Activated gamma-delta T cell treated with anti-CD3 and anti-CD28 coated beads, Interleukin-2, amount 50 U/mL, for 16 hours (primary cell): Measurements from ENCODE around the gene EFL1.
A peak's percentile ranks its signal among the peaks of the same experiment; 100 is the strongest.

Experiments used
- DNase-seq: peaks from one replicate; pipeline ENCODE4 v3.0.0-alpha.2; 2020; ENCODE audit warnings: low read depth

EFL1 gene

DNA sequence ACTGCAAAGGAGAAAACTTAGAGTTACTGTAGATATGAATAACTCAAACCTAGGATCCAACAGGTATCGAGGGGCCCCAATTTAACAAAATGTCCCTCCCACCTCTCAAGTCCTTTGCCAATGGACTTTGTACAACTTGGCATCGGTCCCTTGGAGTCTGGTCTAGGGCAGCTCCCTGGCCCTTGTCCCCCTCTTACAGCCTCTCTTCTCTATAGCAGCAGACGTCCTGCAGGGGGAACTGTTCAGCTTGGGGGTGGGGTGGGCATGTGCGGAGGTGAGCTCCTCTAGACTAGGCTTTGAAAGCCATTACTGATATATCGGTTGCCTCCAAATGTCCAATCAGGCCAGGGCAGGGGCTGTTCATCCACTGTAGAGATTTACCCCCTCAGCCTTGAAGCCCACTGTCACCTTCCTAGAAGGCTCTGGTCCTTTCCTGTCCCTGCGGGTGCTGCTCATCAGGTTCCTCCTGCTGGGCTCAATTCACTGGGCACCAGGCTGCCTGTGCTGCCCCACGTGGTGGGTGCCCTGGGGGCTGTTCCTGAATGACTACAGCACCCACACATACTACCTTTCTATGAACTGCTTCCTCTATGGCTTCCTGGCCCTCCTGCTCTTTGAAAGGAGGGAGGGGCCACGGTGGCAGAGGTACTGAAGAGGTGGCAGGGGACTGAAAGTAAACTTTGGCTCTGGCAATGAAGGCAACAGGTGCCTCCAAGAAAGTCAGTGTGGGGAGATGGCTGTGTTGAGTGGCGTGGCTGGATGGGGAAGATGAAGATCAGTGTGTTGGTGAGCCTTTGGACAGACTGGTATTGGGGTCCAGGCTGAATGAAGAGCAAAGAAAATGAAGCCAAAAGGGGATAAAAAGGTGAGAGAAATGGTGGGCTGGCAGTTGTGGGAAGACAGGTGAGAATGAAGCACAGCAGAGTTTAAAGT is 137.9 kb downstream of the EFL1 start:
- DNase-seq: no peak

DNA sequence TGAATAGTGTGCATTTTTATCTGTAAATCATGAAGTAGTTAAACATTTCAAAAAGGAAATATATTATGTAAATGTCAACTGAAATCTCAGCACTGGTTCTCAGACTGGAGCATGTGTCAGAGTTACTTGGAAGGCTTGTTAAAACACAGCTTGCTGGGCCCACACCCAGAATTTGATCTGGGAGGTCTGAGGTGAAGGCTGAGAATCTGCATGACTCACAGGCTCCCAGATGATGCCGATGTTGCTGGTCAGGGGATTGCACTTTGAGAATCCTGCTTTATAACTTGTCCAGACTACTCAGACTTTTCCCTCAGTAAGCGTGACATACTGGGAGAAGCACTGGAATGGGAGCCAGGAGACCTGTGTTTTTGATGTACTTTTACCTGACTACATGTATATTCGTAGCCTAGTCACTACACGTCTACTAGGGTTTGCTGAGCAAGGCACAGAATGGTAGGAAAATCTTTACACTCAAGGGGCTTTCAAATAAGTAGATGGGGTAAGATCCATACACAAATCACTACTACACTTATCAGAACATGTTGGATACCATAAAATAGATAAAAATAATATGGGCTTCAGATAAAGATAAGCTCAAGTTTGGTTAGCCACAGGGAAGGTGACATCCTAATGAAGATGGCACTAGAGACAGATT is 139.7 kb downstream of the EFL1 start:
- DNase-seq: no peak

GRCh38 chr15:82118040-82118439 is 144.5 kb downstream of the EFL1 start:
- DNase-seq: no peak

DNA sequence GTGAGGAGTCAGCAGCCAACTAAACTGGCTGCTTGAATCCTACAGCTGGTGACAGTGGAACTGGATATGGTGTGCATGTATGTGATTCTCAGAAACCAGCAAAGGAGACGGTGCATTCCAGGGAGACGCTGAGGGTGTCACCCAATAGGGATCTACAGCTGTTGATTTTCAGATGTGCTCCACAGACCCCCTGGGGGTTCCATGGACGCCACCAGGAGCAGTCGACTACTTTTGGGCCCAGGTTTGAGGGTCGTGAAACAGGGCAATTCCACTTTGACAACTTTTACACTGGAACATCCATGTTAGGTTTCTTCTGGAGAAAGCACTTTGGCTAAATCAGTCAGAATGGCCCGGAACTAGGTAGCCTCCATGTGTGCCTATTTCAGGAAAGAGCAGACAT is 145.2 kb downstream of the EFL1 start:
- DNase-seq: no peak

DNA sequence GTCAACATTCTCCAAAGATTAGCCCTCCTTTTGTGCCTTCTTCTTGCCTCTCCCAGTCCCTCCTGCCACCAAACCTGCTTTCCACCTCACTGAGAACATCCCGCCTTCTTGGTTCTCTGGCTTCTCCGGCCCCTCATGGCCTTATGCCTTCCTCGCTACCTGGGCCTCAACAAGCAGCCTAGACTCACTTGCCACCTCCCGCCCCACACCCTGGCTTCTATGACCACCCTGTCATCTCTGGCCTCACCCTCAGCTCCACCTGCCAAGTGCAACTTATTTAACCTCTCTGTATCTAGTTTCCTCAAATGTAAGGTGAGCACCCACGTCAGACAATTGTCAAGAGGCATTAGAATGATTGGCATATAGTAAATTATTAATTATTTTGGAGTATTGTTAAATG is 147.9 kb downstream of the EFL1 start:
- DNase-seq: no peak

DNA sequence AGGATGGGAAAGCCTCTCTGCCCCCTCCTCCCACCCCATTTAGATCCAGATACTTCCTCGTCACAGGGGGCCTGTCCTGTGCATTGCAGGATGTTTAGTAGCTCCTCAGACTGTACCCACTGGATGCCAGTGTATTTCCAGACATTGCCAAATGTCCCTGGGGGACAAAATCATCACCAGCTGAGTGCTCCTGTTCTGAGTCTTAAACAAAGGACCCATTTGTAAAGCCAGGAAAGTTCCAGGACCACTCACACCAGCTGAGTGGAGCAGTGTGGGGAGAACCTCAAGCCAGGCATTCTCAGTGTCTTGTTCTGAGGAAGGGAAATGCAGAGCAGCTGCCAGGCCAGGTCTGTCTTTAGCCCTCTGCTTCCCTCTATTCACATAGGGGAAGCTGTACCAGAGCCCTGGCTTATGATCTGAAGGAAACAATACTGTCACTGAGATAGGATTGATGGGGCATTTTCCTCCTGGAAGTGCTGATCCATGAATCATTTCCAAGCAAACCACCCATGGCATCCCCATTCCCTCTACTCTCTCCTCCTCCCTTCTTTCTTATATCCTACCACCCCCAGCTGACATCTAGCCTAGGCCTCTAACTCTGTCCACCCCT is 149.3 kb downstream of the EFL1 start:
- no peak for DNase-seq

- no peak for DNase-seq
These were observed 150.6 kb downstream of the EFL1 start for GRCh38 chr15:82111918-82112317.

- no peak for DNase-seq
These were observed 152.4 kb downstream of the EFL1 start for GRCh38 chr15:82110144-82110543.

DNA sequence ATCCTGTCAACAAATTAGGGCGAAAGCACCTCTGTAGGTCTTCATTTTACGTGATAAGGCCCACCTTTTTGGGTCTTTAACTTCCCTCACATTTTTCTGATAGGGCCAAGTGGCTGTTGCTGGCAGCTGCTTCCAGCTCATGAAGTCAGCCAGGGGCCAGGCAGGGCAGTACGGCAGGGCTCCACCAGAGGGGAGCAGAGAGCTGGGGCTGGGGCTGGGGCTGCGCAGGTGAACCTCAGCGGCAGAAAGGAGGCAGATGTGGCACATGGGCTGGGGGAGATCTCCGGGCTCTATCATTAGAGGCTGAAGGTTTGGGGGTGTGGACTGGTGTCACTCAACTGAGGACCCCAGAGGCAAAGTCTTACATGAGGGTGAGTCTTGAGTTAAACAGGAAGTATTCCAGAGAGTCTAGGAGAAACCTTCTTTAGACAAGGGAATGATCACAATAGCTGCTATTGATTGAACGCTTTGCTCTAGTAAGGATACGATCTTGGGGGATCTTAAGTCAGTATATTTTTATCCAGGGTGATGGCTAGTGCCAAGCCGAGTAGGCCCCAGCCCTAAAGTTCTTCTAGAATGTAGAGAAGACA is 153.9 kb downstream of the EFL1 start:
- peak; percentile 45 for DNase-seq

- no peak for DNase-seq
These were observed 155.9 kb downstream of the EFL1 start for GRCh38 chr15:82106679-82107078.

- no peak for DNase-seq
These were observed 156.9 kb downstream of the EFL1 start for GRCh38 chr15:82105451-82106215.

- no peak for DNase-seq
These were observed 159.1 kb downstream of the EFL1 start for GRCh38 chr15:82103468-82103867.

GRCh38 chr15:82100111-82100929 is 162.2 kb downstream of the EFL1 start:
- DNase-seq: no peak

DNA sequence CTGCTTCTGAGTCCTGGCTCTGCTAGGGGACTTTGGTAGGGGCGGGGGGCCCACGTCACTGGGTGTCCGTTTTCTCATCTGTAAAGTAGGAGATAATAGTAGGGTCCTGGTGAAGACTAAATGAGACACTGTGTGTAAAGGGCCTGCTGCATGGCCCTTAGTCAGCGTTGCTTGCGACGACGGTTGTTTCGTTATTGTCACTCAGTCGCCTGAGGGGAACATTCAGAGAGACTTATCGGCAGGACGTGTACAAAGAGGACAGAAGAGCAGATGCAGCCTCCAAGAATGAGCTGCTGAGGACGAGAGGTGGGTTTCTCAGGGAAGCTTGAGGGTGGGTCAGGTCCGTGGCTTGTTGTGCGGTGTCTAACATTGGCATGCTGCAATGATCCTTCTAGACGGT is 163.9 kb downstream of the EFL1 start:
- DNase-seq: no peak

- no peak for DNase-seq
These were observed 166.7 kb downstream of the EFL1 start for GRCh38 chr15:82095803-82096202.

- no peak for DNase-seq
These were observed 168.7 kb downstream of the EFL1 start for GRCh38 chr15:82093774-82094211.

DNA sequence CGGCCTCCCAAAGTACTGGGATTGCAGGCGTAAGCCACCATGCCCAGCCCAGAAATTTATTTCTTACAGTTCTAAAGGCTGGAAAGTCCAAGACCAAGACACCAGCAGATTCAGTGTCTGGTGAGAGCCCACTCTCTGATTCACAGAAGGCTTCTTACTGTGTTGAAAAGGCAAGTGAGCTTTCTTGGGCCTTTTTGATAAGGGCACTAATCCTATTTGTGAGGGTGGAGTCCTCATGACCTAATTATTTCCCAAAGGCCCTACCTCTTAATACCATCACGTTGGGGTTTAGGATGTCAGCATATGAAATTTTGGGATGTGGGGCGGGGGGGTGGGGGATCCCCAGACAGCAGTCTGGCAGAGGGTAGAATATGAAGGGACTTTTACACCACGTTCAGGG is 169.2 kb downstream of the EFL1 start:
- DNase-seq: no peak

- no peak for DNase-seq
These were observed 170.8 kb downstream of the EFL1 start for GRCh38 chr15:82091636-82092140.

GRCh38 chr15:82086243-82086995 is 176.1 kb downstream of the EFL1 start:
- DNase-seq: no peak
